Measurements from ENCODE around the gene PLEKHD1. TPM values are rescaled to one million over a fixed set of nuclear protein-coding genes. Genes with fewer than 3 reads are reported as not detected.

PLEKHD1 gene
- total and polyA plus RNA-seq, 4 donors = 0.05 to 0.08 (median 0.06) TPM; not detected in 1

GRCh38 chr14:69540654-69541335, 56.3 kb downstream of the PLEKHD1 start:
- DNase-seq (ENCODE audit: low spot score) = no peak
- H3K9ac ChIP-seq (ENCODE audit: low read depth in 1 of 2, low read length in 2 of 2) = no peak overlapping the region
- peaks cover 0 to 11% (median 7%) of the 10 kb centered on the region in 4 donors for H3K4me1 ChIP-seq (ENCODE audit: control insufficient read depth in 4 of 4, insufficient read depth in 4 of 4, low read length in 3 of 4)
- no peak overlapping the region for H3K4me3 ChIP-seq (ENCODE audit: low read depth in 1 of 3, low read length in 3 of 3)
- H3K27me3 ChIP-seq (ENCODE audit: control insufficient read depth in 4 of 4, insufficient read depth in 4 of 4, low read length in 3 of 4) = no peaks in the 10 kb centered on the region
- H3K36me3 ChIP-seq (ENCODE audit: control insufficient read depth in 4 of 4, insufficient read depth in 3 of 4, low read depth in 1 of 4, low read length in 3 of 4) = no peaks in the 10 kb centered on the region
- peak overlapping the region in 1 of 2 donors; percentile 28 for H3K27ac ChIP-seq (ENCODE audit: low read depth in 1 of 2, low read length in 2 of 2)
- 41% methylated on average over 5 of the region's 5 CpGs for WGBS
- TF ChIP-seq HNF4G (IDR thresholded peaks at IDR 0.05) = no peak
- TF ChIP-seq RAD21 (IDR thresholded peaks at IDR 0.05) = no peak
- no peak for TF ChIP-seq TAF1 (conservative IDR thresholded peaks at IDR 0.05)
- TF ChIP-seq SP1 (IDR thresholded peaks at IDR 0.05) = peak; percentile 14
- TF ChIP-seq, protein P1, sequence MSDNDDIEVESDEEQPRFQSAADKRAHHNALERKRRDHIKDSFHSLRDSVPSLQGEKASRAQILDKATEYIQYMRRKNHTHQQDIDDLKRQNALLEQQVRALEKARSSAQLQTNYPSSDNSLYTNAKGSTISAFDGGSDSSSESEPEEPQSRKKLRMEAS (IDR thresholded peaks at IDR 0.05) = no peak
- TF ChIP-seq, protein P2, sequence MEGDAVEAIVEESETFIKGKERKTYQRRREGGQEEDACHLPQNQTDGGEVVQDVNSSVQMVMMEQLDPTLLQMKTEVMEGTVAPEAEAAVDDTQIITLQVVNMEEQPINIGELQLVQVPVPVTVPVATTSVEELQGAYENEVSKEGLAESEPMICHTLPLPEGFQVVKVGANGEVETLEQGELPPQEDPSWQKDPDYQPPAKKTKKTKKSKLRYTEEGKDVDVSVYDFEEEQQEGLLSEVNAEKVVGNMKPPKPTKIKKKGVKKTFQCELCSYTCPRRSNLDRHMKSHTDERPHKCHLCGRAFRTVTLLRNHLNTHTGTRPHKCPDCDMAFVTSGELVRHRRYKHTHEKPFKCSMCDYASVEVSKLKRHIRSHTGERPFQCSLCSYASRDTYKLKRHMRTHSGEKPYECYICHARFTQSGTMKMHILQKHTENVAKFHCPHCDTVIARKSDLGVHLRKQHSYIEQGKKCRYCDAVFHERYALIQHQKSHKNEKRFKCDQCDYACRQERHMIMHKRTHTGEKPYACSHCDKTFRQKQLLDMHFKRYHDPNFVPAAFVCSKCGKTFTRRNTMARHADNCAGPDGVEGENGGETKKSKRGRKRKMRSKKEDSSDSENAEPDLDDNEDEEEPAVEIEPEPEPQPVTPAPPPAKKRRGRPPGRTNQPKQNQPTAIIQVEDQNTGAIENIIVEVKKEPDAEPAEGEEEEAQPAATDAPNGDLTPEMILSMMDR (IDR thresholded peaks at IDR 0.05; ENCODE audit: low read depth, low read length, missing input control) = no peak
- TF ChIP-seq FOXA2 (IDR thresholded peaks at IDR 0.05) = no peak
- TF ChIP-seq, protein P3, sequence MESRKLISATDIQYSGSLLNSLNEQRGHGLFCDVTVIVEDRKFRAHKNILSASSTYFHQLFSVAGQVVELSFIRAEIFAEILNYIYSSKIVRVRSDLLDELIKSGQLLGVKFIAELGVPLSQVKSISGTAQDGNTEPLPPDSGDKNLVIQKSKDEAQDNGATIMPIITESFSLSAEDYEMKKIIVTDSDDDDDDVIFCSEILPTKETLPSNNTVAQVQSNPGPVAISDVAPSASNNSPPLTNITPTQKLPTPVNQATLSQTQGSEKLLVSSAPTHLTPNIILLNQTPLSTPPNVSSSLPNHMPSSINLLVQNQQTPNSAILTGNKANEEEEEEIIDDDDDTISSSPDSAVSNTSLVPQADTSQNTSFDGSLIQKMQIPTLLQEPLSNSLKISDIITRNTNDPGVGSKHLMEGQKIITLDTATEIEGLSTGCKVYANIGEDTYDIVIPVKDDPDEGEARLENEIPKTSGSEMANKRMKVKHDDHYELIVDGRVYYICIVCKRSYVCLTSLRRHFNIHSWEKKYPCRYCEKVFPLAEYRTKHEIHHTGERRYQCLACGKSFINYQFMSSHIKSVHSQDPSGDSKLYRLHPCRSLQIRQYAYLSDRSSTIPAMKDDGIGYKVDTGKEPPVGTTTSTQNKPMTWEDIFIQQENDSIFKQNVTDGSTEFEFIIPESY (IDR thresholded peaks at IDR 0.05) = no peak
- TF ChIP-seq NR2F2 (IDR thresholded peaks at IDR 0.05) = no peak
- peak; percentile 43 to 48 for TF ChIP-seq HNF4A (conservative IDR thresholded peaks at IDR 0.05)
- no peak for TF ChIP-seq JUND (IDR thresholded peaks at IDR 0.05)
- TF ChIP-seq, protein P4, sequence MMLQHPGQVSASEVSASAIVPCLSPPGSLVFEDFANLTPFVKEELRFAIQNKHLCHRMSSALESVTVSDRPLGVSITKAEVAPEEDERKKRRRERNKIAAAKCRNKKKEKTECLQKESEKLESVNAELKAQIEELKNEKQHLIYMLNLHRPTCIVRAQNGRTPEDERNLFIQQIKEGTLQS (IDR thresholded peaks at IDR 0.05) = no peak
- TF ChIP-seq RXRA (IDR thresholded peaks at IDR 0.05) = peak in 1 of 2 donors; percentile 8
- TF ChIP-seq GABPA (IDR thresholded peaks at IDR 0.05 in 1 of 2, conservative IDR thresholded peaks at IDR 0.05 in 1 of 2) = no peak
- H3K9me3 ChIP-seq (ENCODE audit: control insufficient read depth in 4 of 4, low read length in 3 of 4) = no peaks in the 10 kb centered on the region

DNA sequence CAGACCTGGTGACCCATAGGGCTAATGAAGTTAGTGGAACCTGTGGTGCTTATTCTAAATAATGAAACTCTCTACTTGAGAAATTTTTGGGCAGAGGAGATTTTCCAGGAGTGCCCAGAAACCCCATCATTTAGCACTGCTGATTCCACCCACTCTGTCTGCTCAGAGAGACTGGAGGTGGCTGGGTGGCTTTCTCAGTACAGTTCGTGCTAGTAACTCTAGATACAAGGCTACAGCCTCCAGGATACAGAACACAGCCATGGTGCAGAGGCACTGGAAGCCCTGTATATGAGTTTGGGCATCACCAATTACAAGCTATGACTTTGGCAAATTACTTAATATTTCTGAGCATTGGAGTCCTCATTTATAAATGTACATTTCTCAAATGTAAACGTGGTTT, 57.8 kb downstream of the PLEKHD1 start:
- no peak for DNase-seq (ENCODE audit: low spot score)
- Histone ChIP-seq H3K4me1 (ENCODE audit: control insufficient read depth in 4 of 4, insufficient read depth in 4 of 4, low read length in 3 of 4) (peaks cover 0 to 11% (median 7%) of the 10 kb centered on the region in 4 donors), H3K27me3 (ENCODE audit: control insufficient read depth in 4 of 4, insufficient read depth in 4 of 4, low read length in 3 of 4) (no peaks in the 10 kb centered on the region), H3K9ac (ENCODE audit: low read depth in 1 of 2, low read length in 2 of 2) (no peak overlapping the region), H3K27ac (ENCODE audit: low read depth in 1 of 2, low read length in 2 of 2) (no peak overlapping the region), H3K4me3 (ENCODE audit: low read depth in 1 of 3, low read length in 3 of 3) (no peak overlapping the region), H3K36me3 (ENCODE audit: control insufficient read depth in 4 of 4, insufficient read depth in 3 of 4, low read depth in 1 of 4, low read length in 3 of 4) (no peaks in the 10 kb centered on the region), H3K9me3 (ENCODE audit: control insufficient read depth in 4 of 4, low read length in 3 of 4) (no peaks in the 10 kb centered on the region)
- TF ChIP-seq RXRA (IDR thresholded peaks at IDR 0.05) (no peak), EGR1 (IDR thresholded peaks at IDR 0.05; ENCODE audit: low read depth in 2 of 2) (no peak), JUND (IDR thresholded peaks at IDR 0.05) (no peak), SP1 (IDR thresholded peaks at IDR 0.05) (no peak), HNF4G (IDR thresholded peaks at IDR 0.05) (no peak), REST (IDR thresholded peaks at IDR 0.05) (no peak), HNF4A (conservative IDR thresholded peaks at IDR 0.05) (no peak), FOXA2 (IDR thresholded peaks at IDR 0.05) (no peak), YY1 (IDR thresholded peaks at IDR 0.05) (no peak), GABPA (IDR thresholded peaks at IDR 0.05 in 1 of 2, conservative IDR thresholded peaks at IDR 0.05 in 1 of 2) (no peak), TAF1 (conservative IDR thresholded peaks at IDR 0.05) (no peak), NR2F2 (IDR thresholded peaks at IDR 0.05) (no peak), RAD21 (IDR thresholded peaks at IDR 0.05) (no peak), FOXA1 (IDR thresholded peaks at IDR 0.05) (no peak)
- TF ChIP-seq, protein P4 (IDR thresholded peaks at IDR 0.05) = no peak
- TF ChIP-seq, protein P2 (IDR thresholded peaks at IDR 0.05; ENCODE audit: low read depth, low read length, missing input control) = no peak
- 61% methylated on average over 2 of the region's 2 CpGs for WGBS

Measured in liver (tissue), 9 donors.